GM23338 (cell line): ENCODE results near the gene GET4. TPM values are rescaled to one million over a fixed set of nuclear protein-coding genes. Genes with fewer than 3 reads are reported as not detected.

ENCODE experiments used
- ATAC-seq: fragments of 200-7000 bp; cut with Tn5 transposase; 3 replicates; pipeline ENCODE4 v1.9.1; 2020
- DNase-seq: peaks from one replicate; pipeline ENCODE4 v3.0.0-alpha.2; 2015; ENCODE audit warnings: low spot score
- H2AFZ ChIP-seq: fragments of 200-600 bp; sonication (generic); 2 replicates; pipeline ENCODE4 v1.8.0; 2016; ENCODE audit warnings: antibody characterized with exemption, mild to moderate bottlenecking, moderate library complexity
- H3F3A ChIP-seq: fragments of 200-600 bp; sonication (generic); replicated peaks from 2 replicates; pipeline ENCODE4 v1.8.0; 2017; ENCODE audit warnings: antibody characterized with exemption, mixed run types, low read depth
- H3K27ac ChIP-seq: fragments of 200-600 bp; sonication (generic); 2 replicates; pipeline ENCODE4 v1.6.1; 2016; ENCODE audit warnings: low read depth
- H3K27me3 ChIP-seq: fragments of 200-600 bp; sonication (generic); 2 replicates; pipeline ENCODE4 v1.8.0; 2016; ENCODE audit warnings: mild to moderate bottlenecking, mixed run types, moderate library complexity; ENCODE audit not compliant: insufficient read depth
- H3K36me3 ChIP-seq: fragments of 200-600 bp; sonication (generic); 2 replicates; pipeline ENCODE4 v1.8.0; 2016; ENCODE audit warnings: mild to moderate bottlenecking; ENCODE audit not compliant: insufficient read depth
- H3K4me1 ChIP-seq: fragments of 200-600 bp; sonication (generic); 2 replicates; pipeline ENCODE4 v1.8.0; 2016; ENCODE audit warnings: mild to moderate bottlenecking, moderate library complexity; ENCODE audit not compliant: insufficient read depth
- H3K4me2 ChIP-seq: fragments of 200-600 bp; sonication (generic); 2 replicates; pipeline ENCODE4 v1.7.1; 2017; ENCODE audit warnings: mixed run types
- H3K4me3 ChIP-seq: fragments of 200-600 bp; sonication (generic); 2 replicates; pipeline ENCODE4 v1.6.1; 2016; ENCODE audit warnings: mixed run types
- H3K79me2 ChIP-seq: fragments of 200-600 bp; sonication (generic); replicated peaks from 2 replicates; pipeline ENCODE4 v1.8.0; 2017; ENCODE audit warnings: mild to moderate bottlenecking; ENCODE audit not compliant: insufficient read depth
- H3K9me2 ChIP-seq: fragments of 200-600 bp; sonication (generic); 2 replicates; pipeline ENCODE4 v1.8.0; 2017; ENCODE audit not compliant: insufficient read depth
- H4K20me1 ChIP-seq: fragments of 200-600 bp; sonication (generic); replicated peaks from 2 replicates; pipeline ENCODE4 v1.8.0; 2017; ENCODE audit warnings: mild to moderate bottlenecking; ENCODE audit not compliant: insufficient read depth
- H3K27ac Mint-ChIP-seq: 2 replicates; pipeline ENCODE4 v1.8.0; 2020; ENCODE audit warnings: inconsistent platforms, mild to moderate bottlenecking, moderate library complexity, mixed read lengths
- H3K27me3 Mint-ChIP-seq: 3 replicates; pipeline ENCODE4 v1.8.0; 2022; ENCODE audit warnings: low read depth, mild to moderate bottlenecking, moderate library complexity, mixed read lengths, inconsistent platforms; ENCODE audit not compliant: insufficient read depth, poor library complexity
- H3K36me3 Mint-ChIP-seq: 3 replicates; pipeline ENCODE4 v1.8.0; 2021; ENCODE audit warnings: low read depth, mild to moderate bottlenecking, inconsistent platforms, moderate library complexity, mixed read lengths
- H3K4me1 Mint-ChIP-seq: 3 replicates; pipeline ENCODE4 v1.8.0; 2020; ENCODE audit warnings: mild to moderate bottlenecking, inconsistent platforms, mixed read lengths
- H3K4me3 Mint-ChIP-seq: 3 replicates; pipeline ENCODE4 v1.8.0; 2021; ENCODE audit warnings: moderate library complexity, mild to moderate bottlenecking, inconsistent platforms, mixed read lengths
- H3K9me3 Mint-ChIP-seq: 3 replicates; pipeline ENCODE4 v1.8.0; 2020; ENCODE audit warnings: moderate library complexity, mild to moderate bottlenecking, inconsistent platforms, mixed read lengths
- CREB1 ChIP-seq: fragments of 250-450 bp; sonication (Bioruptor Pico); IDR thresholded peaks from 2 replicates; pipeline ENCODE4 v1.5.0; 2020; ENCODE audit warnings: low read depth, mild to moderate bottlenecking, moderate library complexity
- EZH2 ChIP-seq: fragments of 200-600 bp; sonication (generic); IDR thresholded peaks from one replicate; pipeline ENCODE4 v1.8.0; 2017; ENCODE audit warnings: antibody characterized with exemption, mild to moderate bottlenecking, low read depth; ENCODE audit not compliant: unreplicated experiment
- JUNB ChIP-seq: IDR thresholded peaks from one replicate; pipeline ENCODE4 v1.6.1; 2016; ENCODE audit warnings: antibody characterized with exemption; ENCODE audit not compliant: unreplicated experiment
- STAT1 ChIP-seq: IDR thresholded peaks from one replicate; pipeline ENCODE4 v1.6.1; 2016; ENCODE audit warnings: antibody characterized with exemption; ENCODE audit not compliant: unreplicated experiment
- ZNF114 ChIP-seq: fragments of 250-450 bp; sonication (Bioruptor Pico); IDR thresholded peaks from 2 replicates; pipeline ENCODE4 v1.5.0; 2020; ENCODE audit warnings: mild to moderate bottlenecking, moderate library complexity
- ZNF331 ChIP-seq: fragments of 250-450 bp; sonication (Bioruptor Pico); IDR thresholded peaks from 2 replicates; pipeline ENCODE4 v1.5.0; 2020; ENCODE audit warnings: low read depth, mild to moderate bottlenecking, moderate library complexity
- polyA plus RNA-seq: library from polyadenylated mRNA; unstranded; fragments of >200 nt; fragmentation: Nextera tagmentation; extraction: Ambion mirVana; gene quantifications from 2 replicates; pipeline ENCODE4 v1.2.1, GENCODE V29; 2016
- total RNA-seq: library from RNA; depleted of rRNA; stranded (reverse); fragments of >200 nt; shearing (Covaris generic); gene quantifications from 2 replicates; pipeline ENCODE4 v1.2.3, GENCODE V29; 2014
- TF ChIP-seq, protein P1 (sequence below): IDR thresholded peaks from one replicate; pipeline ENCODE4 v1.6.1; 2018; ENCODE audit warnings: antibody characterized with exemption; ENCODE audit not compliant: unreplicated experiment
- TF ChIP-seq, protein P2 (sequence below): fragments of 250-450 bp; sonication (Bioruptor Pico); IDR thresholded peaks from 2 replicates; pipeline ENCODE4 v1.5.0; 2020; ENCODE audit warnings: mild to moderate bottlenecking, moderate library complexity

GET4 gene
- total and polyA plus RNA-seq, 2 experiments from 2014 or later, result 48.0 to 79.1 TPM

DNA sequence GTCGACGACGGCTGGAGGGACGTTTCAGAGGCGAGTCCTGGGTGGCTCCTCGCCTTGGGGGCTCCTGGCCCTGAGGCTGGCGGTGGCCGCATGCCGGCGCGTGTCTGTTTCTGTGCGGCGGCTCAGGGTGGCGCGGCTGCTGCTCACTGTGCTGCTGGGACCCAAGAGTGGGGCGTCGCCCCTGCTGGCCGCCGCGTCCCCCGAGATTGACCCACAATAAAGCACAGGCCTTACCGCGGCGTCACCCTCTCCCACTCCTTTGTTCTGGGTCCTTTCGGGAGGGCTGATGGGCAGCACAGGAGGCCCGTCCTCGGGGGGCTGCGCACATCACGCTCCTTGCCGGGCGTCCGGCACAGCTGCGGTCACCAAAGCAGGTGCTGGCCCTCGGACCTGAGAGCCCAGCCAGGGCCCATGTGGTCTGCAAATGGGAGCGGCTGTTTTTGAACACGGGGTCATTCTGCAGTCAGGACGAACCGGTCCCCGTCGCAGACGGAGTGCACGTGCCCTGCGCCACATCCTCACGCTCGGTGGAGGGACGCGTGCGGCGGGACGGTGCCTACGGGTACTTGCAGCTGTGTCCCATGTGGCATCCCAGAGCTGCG, 19.2 kb downstream of the GET4 start:
- H3K27me3 Mint-ChIP-seq, result peaks cover 10% of the 10 kb centered on the region
- no peak overlapping the region for H3K27ac ChIP-seq
- TF ChIP-seq STAT1, result no peak
- TF ChIP-seq CREB1 (CRISPR knock-in tag), result no peak
- no peak for TF ChIP-seq EZH2
- TF ChIP-seq JUNB, result no peak
- TF ChIP-seq ZNF114 (CRISPR knock-in tag), result no peak
- TF ChIP-seq ZNF331, result no peak
- no peak overlapping the region for H2AFZ ChIP-seq
- no peaks in the 10 kb centered on the region for H3K4me1 ChIP-seq
- H3K79me2 ChIP-seq, result no peaks in the 10 kb centered on the region; the same call in 1 of the 2 replicates
- no peak overlapping the region for H3K4me2 ChIP-seq
- no peaks in the 10 kb centered on the region for H3K9me2 ChIP-seq
- no peaks in the 10 kb centered on the region for H3K27me3 ChIP-seq
- H3K9me3 Mint-ChIP-seq, result no peaks in the 10 kb centered on the region; the same call in 2 of the 3 replicates
- no peak overlapping the region for H3K4me3 ChIP-seq
- H3K4me1 Mint-ChIP-seq, result no peaks in the 10 kb centered on the region
- 0 out of 2 replicates have a peak, but pooled peaks cover 4% of the 10 kb centered on the region for H3F3A ChIP-seq
- no peak overlapping the region for H3K4me3 Mint-ChIP-seq
- ATAC-seq, result no peak
- H3K36me3 ChIP-seq, result 0 out of 2 replicates have a peak, but pooled peaks cover 6% of the 10 kb centered on the region
- no peak overlapping the region for H3K27ac Mint-ChIP-seq
- H4K20me1 ChIP-seq, result no peaks in the 10 kb centered on the region
- peaks cover 58% of the 10 kb centered on the region for H3K36me3 Mint-ChIP-seq
- no peak for DNase-seq

DNA sequence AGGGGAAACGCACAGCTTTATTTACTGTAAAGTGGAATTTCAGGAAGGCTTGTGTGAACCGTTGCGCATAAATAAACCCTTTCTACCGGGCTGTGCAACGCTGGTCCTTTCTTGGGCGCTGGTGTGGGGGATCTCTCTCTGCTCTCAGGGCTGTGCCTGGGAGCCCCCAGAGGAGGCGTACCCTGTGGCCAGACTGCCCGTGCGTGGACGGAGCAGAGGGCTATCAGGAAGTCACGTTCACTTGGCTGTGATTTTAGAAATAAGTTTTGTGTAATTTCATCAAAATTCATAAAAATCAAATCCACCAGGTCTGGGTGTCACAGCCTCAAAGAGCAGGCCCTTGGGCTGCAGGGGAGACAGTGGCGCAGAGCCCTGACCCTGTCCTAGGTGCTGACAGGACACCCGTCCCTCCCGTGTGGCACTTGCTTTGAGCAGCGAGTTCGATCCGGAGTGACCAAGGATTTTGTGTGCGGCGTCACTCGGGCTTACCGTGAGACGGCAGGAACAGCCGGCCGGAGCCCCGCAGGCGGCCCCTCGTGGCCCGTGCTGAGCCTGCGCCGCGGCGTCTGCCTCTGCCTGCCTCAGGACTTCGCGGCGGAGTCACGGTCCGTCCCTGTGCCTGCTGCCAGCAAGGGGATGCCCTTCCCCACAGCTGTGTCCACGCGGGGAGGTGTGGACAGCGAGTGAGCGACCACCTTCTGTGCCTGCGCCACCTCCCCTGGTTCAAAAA, 20.2 kb downstream of the GET4 start:
- Mint-ChIP-seq H3K9me3 (no peaks in the 10 kb centered on the region; the same call in 2 of the 3 replicates), H3K4me1 (no peaks in the 10 kb centered on the region; the same call in 2 of the 3 replicates), H3K36me3 (peaks cover 48% of the 10 kb centered on the region), H3K27ac (no peak overlapping the region), H3K4me3 (no peak overlapping the region), H3K27me3 (peaks cover 10% of the 10 kb centered on the region)
- 0 out of 2 replicates have a peak, but pooled peaks cover 4% of the 10 kb centered on the region for H3K36me3 ChIP-seq
- H3K4me1 ChIP-seq, result no peaks in the 10 kb centered on the region
- no peak overlapping the region for H2AFZ ChIP-seq
- no peak overlapping the region for H3K27ac ChIP-seq
- 0 out of 2 replicates have a peak, but pooled peaks cover 4% of the 10 kb centered on the region for H3F3A ChIP-seq
- no peak for DNase-seq
- H4K20me1 ChIP-seq, result no peaks in the 10 kb centered on the region
- no peaks in the 10 kb centered on the region for H3K9me2 ChIP-seq
- no peak overlapping the region for H3K4me3 ChIP-seq
- H3K79me2 ChIP-seq, result no peaks in the 10 kb centered on the region
- no peak overlapping the region for H3K4me2 ChIP-seq
- H3K27me3 ChIP-seq, result no peaks in the 10 kb centered on the region
- TF ChIP-seq, protein P1, sequence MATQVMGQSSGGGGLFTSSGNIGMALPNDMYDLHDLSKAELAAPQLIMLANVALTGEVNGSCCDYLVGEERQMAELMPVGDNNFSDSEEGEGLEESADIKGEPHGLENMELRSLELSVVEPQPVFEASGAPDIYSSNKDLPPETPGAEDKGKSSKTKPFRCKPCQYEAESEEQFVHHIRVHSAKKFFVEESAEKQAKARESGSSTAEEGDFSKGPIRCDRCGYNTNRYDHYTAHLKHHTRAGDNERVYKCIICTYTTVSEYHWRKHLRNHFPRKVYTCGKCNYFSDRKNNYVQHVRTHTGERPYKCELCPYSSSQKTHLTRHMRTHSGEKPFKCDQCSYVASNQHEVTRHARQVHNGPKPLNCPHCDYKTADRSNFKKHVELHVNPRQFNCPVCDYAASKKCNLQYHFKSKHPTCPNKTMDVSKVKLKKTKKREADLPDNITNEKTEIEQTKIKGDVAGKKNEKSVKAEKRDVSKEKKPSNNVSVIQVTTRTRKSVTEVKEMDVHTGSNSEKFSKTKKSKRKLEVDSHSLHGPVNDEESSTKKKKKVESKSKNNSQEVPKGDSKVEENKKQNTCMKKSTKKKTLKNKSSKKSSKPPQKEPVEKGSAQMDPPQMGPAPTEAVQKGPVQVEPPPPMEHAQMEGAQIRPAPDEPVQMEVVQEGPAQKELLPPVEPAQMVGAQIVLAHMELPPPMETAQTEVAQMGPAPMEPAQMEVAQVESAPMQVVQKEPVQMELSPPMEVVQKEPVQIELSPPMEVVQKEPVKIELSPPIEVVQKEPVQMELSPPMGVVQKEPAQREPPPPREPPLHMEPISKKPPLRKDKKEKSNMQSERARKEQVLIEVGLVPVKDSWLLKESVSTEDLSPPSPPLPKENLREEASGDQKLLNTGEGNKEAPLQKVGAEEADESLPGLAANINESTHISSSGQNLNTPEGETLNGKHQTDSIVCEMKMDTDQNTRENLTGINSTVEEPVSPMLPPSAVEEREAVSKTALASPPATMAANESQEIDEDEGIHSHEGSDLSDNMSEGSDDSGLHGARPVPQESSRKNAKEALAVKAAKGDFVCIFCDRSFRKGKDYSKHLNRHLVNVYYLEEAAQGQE, result peak; percentile 50
- TF ChIP-seq, protein P2, sequence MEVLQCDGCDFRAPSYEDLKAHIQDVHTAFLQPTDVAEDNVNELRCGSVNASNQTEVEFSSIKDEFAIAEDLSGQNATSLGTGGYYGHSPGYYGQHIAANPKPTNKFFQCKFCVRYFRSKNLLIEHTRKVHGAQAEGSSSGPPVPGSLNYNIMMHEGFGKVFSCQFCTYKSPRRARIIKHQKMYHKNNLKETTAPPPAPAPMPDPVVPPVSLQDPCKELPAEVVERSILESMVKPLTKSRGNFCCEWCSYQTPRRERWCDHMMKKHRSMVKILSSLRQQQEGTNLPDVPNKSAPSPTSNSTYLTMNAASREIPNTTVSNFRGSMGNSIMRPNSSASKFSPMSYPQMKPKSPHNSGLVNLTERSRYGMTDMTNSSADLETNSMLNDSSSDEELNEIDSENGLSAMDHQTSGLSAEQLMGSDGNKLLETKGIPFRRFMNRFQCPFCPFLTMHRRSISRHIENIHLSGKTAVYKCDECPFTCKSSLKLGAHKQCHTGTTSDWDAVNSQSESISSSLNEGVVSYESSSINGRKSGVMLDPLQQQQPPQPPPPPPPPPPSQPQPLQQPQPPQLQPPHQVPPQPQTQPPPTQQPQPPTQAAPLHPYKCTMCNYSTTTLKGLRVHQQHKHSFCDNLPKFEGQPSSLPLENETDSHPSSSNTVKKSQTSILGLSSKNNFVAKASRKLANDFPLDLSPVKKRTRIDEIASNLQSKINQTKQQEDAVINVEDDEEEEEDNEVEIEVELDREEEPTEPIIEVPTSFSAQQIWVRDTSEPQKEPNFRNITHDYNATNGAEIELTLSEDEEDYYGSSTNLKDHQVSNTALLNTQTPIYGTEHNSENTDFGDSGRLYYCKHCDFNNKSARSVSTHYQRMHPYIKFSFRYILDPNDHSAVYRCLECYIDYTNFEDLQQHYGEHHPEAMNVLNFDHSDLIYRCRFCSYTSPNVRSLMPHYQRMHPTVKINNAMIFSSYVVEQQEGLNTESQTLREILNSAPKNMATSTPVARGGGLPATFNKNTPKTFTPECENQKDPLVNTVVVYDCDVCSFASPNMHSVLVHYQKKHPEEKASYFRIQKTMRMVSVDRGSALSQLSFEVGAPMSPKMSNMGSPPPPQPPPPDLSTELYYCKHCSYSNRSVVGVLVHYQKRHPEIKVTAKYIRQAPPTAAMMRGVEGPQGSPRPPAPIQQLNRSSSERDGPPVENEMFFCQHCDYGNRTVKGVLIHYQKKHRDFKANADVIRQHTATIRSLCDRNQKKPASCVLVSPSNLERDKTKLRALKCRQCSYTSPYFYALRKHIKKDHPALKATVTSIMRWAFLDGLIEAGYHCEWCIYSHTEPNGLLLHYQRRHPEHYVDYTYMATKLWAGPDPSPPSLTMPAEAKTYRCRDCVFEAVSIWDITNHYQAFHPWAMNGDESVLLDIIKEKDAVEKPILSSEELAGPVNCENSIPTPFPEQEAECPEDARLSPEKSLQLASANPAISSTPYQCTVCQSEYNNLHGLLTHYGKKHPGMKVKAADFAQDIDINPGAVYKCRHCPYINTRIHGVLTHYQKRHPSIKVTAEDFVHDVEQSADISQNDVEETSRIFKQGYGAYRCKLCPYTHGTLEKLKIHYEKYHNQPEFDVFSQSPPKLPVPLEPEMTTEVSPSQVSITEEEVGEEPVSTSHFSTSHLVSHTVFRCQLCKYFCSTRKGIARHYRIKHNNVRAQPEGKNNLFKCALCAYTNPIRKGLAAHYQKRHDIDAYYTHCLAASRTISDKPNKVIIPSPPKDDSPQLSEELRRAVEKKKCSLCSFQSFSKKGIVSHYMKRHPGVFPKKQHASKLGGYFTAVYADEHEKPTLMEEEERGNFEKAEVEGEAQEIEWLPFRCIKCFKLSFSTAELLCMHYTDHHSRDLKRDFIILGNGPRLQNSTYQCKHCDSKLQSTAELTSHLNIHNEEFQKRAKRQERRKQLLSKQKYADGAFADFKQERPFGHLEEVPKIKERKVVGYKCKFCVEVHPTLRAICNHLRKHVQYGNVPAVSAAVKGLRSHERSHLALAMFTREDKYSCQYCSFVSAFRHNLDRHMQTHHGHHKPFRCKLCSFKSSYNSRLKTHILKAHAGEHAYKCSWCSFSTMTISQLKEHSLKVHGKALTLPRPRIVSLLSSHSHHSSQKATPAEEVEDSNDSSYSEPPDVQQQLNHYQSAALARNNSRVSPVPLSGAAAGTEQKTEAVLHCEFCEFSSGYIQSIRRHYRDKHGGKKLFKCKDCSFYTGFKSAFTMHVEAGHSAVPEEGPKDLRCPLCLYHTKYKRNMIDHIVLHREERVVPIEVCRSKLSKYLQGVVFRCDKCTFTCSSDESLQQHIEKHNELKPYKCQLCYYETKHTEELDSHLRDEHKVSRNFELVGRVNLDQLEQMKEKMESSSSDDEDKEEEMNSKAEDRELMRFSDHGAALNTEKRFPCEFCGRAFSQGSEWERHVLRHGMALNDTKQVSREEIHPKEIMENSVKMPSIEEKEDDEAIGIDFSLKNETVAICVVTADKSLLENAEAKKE (CRISPR knock-in tag), result no peak
- no peak for ATAC-seq
